GM12875 (cell line): ENCODE results near the gene DLGAP4.
"Not testable (repeated sequence)": the region's sequence is repeated elsewhere in the genome, so short reads cannot be mapped to it uniquely, and the experiment has no call there.

Source experiments
- H3K4me3 ChIP-seq: one replicate; pipeline ENCODE4 v1.5.1; 2011; ENCODE audit warnings: low read depth, low read length, control low read depth
- CTCF ChIP-seq: IDR thresholded peaks from 2 replicates; pipeline ENCODE4 v1.5.1; 2011; ENCODE audit warnings: low read depth, mild to moderate bottlenecking, control low read depth, inconsistent platforms, low read length, moderate library complexity, borderline replicate concordance; ENCODE audit not compliant: insufficient read depth

The DLGAP4 gene

GRCh38 chr20:36473164-36473563, 167.0 kb downstream of the DLGAP4 start:
- no peak for TF ChIP-seq CTCF
- H3K4me3 ChIP-seq: no peak overlapping the region

- no peak for TF ChIP-seq CTCF
- no peak overlapping the region for H3K4me3 ChIP-seq
Measured at GRCh38 chr20:36474563-36474962, 168.4 kb downstream of the DLGAP4 start.

- not testable (repeated sequence) for H3K4me3 ChIP-seq
Measured at GRCh38 chr20:36475054-36475453, 168.9 kb downstream of the DLGAP4 start.

- no peak overlapping the region for H3K4me3 ChIP-seq
- no peak for TF ChIP-seq CTCF
Measured at GRCh38 chr20:36477475-36477874, 171.3 kb downstream of the DLGAP4 start.

GRCh38 chr20:36478137-36478905, 172.2 kb downstream of the DLGAP4 start:
- H3K4me3 ChIP-seq: no peak overlapping the region
- TF ChIP-seq CTCF: no peak

GRCh38 chr20:36479938-36480337, 173.8 kb downstream of the DLGAP4 start:
- no peak overlapping the region for H3K4me3 ChIP-seq
- no peak for TF ChIP-seq CTCF

GRCh38 chr20:36480456-36481048, 174.4 kb downstream of the DLGAP4 start:
- no peak for TF ChIP-seq CTCF

More at GRCh38 chr20:36480456-36481048, 174.4 kb downstream of the DLGAP4 start:
- H3K4me3 ChIP-seq: no peak overlapping the region
